LNCaP clone FGC (cell line): ENCODE data around the gene HDX.
"Not testable (repeated sequence)": the region's sequence is repeated elsewhere in the genome, so short reads cannot be mapped to it uniquely, and the experiment has no call there.

ENCODE experiments used
- DNase-seq: peaks from one replicate; pipeline ENCODE4 v3.0.0-alpha.2; 2011; ENCODE audit warnings: low read depth
- H3K4me3 ChIP-seq: 2 replicates; pipeline ENCODE4 v1.5.1; 2011; ENCODE audit warnings: mild to moderate bottlenecking, low read depth, low read length, control low read depth
- CTCF ChIP-seq: IDR thresholded peaks from 2 replicates; pipeline ENCODE4 v1.5.1; 2012; ENCODE audit warnings: mild to moderate bottlenecking; ENCODE audit not compliant: control insufficient read depth, insufficient read depth; ENCODE audit errors: extremely low read depth

The HDX gene

DNA sequence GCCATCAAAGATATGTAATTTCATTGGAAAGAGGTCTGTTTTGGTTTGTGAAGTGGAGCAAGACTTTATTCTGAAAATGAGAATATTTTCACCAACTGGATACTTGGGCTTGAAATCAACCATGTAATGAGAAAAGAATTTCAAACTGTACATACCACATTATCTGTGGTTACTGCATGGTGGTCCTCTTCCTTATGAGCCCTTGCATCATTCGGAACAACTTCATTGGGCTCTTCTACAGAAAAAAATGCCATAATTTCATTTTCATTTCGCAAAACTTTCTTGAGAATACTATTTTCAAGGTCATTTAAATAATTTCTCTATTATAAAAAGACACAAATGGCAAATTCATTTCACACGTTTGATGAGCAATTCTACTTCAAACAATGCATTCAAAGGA is 165.6 kb downstream of the HDX start:
- no peak for TF ChIP-seq CTCF
- H3K4me3 ChIP-seq: no peak overlapping the region
- DNase-seq: no peak

GRCh38 chrX:84335121-84335520 is 167.1 kb downstream of the HDX start:
- no peak overlapping the region for H3K4me3 ChIP-seq
- no peak for TF ChIP-seq CTCF
- no peak for DNase-seq

DNA sequence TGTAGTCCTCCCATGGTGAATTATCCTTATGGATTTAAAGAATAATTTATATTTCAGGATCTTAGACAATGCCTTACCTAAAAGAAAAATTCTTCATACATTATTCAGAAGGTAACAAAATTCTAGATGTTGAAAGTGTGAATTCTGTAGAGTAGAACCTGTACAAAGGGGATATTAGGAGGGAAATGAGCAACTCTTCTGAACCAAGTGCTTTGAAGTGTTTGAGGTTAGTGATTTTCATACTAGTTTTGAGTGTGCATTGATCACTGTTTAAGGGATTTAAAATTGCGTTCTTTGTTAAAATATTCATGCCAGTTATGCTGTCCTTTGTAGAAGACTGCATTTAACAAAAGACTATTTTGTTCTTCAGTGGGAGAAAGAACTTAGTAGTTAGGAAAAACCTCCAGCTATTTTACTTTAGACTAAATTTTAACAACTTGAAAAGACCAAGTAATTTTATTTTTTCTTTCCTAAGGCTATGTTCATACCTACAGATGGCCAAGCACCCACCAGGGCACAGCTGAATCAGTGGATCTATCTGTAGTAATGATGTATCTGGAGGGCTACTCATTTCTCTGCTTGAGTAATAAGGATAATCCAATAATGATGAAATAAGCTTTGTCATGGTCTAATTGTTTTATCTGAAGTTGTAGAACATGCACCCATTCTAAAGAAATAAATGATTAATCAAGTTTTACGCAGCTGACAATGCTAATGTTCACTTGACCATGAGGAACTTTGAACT is 180.0 kb downstream of the HDX start:
- no peak overlapping the region for H3K4me3 ChIP-seq
- no peak for DNase-seq
- TF ChIP-seq CTCF: no peak

- H3K4me3 ChIP-seq: no peak overlapping the region
- no peak for DNase-seq
- no peak for TF ChIP-seq CTCF
Observed at GRCh38 chrX:84320614-84321013, 181.6 kb downstream of the HDX start.

DNA sequence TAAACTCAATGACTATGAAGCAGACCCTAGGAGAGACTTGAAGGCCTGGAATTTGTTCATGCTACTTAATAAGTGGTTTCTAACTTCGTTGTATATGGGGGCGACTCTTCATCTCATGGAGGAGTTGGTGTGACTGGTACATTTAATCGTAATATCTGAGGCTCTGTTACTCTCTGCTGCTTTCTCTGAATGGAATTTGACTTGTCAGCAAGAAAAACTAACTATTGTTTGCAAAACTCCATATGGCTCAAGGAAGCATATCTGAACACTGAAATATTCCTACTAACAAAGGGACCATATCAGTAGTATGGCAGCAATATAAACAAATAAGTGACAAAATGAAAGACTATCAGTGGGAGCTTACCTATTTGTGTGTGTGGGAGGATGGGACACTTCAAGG is 182.2 kb downstream of the HDX start:
- H3K4me3 ChIP-seq: no peak overlapping the region
- DNase-seq: no peak
- TF ChIP-seq CTCF: no peak

GRCh38 chrX:84318661-84319060 is 183.6 kb downstream of the HDX start:
- no peak for TF ChIP-seq CTCF
- H3K4me3 ChIP-seq: no peak overlapping the region
- DNase-seq: no peak

DNA sequence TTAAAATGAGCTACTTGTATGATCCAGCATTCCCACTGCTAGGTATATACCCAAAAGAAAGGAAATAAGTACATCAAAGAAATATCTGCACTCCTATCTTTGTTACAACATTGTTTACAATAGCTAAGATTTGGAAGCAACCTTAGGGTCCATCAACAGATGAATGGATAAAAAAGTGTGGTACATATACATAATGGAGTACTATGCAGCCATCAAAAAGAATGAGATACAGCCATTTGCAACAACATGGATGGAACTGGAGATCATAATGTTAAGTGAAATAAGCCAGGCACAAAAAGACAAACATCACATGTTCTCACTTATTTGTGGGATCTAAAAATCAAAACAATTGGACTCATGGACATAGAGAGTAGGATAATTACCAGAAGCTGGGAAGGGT is 186.3 kb downstream of the HDX start:
- not testable (repeated sequence) for H3K4me3 ChIP-seq, DNase-seq
